Measurements from ENCODE around the gene RSBN1L.

RSBN1L gene

GRCh38 chr7:77799078-77799964 is 103.1 kb downstream of the RSBN1L start:
- in situ Hi-C loops (cut with MboI; ENCODE audit: low sequenced_read_pairs) = no loop called here

GRCh38 chr7:77800158-77800557 is 103.9 kb downstream of the RSBN1L start:
- in situ Hi-C loops (cut with MboI; ENCODE audit: low sequenced_read_pairs) = no loop called here

GRCh38 chr7:77800730-77801129 is 104.5 kb downstream of the RSBN1L start:
- in situ Hi-C loops (cut with MboI; ENCODE audit: low sequenced_read_pairs) = no loop called here

GRCh38 chr7:77802557-77803405 is 106.5 kb downstream of the RSBN1L start:
- in situ Hi-C loops (cut with MboI; ENCODE audit: low sequenced_read_pairs) = no loop called here

- in situ Hi-C loops (cut with MboI; ENCODE audit: low sequenced_read_pairs) = no loop called here
Observed at GRCh38 chr7:77806425-77806824, 110.2 kb downstream of the RSBN1L start.

GRCh38 chr7:77808517-77808916 is 112.3 kb downstream of the RSBN1L start:
- in situ Hi-C loops (cut with MboI; ENCODE audit: low sequenced_read_pairs) = no loop called here

- in situ Hi-C loops (cut with MboI; ENCODE audit: low sequenced_read_pairs) = no loop called here
Observed at GRCh38 chr7:77811516-77812289, 115.4 kb downstream of the RSBN1L start.

GRCh38 chr7:77812290-77812685 is 116.0 kb downstream of the RSBN1L start:
- in situ Hi-C loops (cut with MboI; ENCODE audit: low sequenced_read_pairs) = no loop called here

- in situ Hi-C loops (cut with MboI; ENCODE audit: low sequenced_read_pairs) = no loop called here
Observed at GRCh38 chr7:77813180-77813579, 116.9 kb downstream of the RSBN1L start.

GRCh38 chr7:77819021-77819420 is 122.8 kb downstream of the RSBN1L start:
- in situ Hi-C loops (cut with MboI; ENCODE audit: low sequenced_read_pairs) = no loop called here

- in situ Hi-C loops (cut with MboI; ENCODE audit: low sequenced_read_pairs) = no loop called here
Observed at GRCh38 chr7:77820967-77821366, 124.7 kb downstream of the RSBN1L start.

- in situ Hi-C loops (cut with MboI; ENCODE audit: low sequenced_read_pairs) = no loop called here
Observed at GRCh38 chr7:77822269-77822668, 126.0 kb downstream of the RSBN1L start.

- in situ Hi-C loops (cut with MboI; ENCODE audit: low sequenced_read_pairs) = no loop called here
Observed at GRCh38 chr7:77823787-77824186, 127.5 kb downstream of the RSBN1L start.

- in situ Hi-C loops (cut with MboI; ENCODE audit: low sequenced_read_pairs) = no loop called here
Observed at GRCh38 chr7:77824636-77825035, 128.4 kb downstream of the RSBN1L start.

- in situ Hi-C loops (cut with MboI; ENCODE audit: low sequenced_read_pairs) = no loop called here
Observed at GRCh38 chr7:77825131-77825530, 128.9 kb downstream of the RSBN1L start.

- in situ Hi-C loops (cut with MboI; ENCODE audit: low sequenced_read_pairs) = no loop called here
Observed at GRCh38 chr7:77826300-77826699, 130.0 kb downstream of the RSBN1L start.

- in situ Hi-C loops (cut with MboI; ENCODE audit: low sequenced_read_pairs) = no loop called here
Observed at GRCh38 chr7:77827999-77828398, 131.7 kb downstream of the RSBN1L start.

- in situ Hi-C loops (cut with MboI; ENCODE audit: low sequenced_read_pairs) = no loop called here
Observed at GRCh38 chr7:77830649-77831355, 134.5 kb downstream of the RSBN1L start.

- in situ Hi-C loops (cut with MboI; ENCODE audit: low sequenced_read_pairs) = no loop called here
Observed at GRCh38 chr7:77831481-77831880, 135.2 kb downstream of the RSBN1L start.

GRCh38 chr7:77831953-77832352 is 135.7 kb downstream of the RSBN1L start:
- in situ Hi-C loops (cut with MboI; ENCODE audit: low sequenced_read_pairs) = no loop called here
